CD4-positive, alpha-beta T cell treated with Interleukin-4 for 4 hours (primary cell): Measurements from ENCODE around the gene S100A10.
A peak's percentile ranks its signal among the peaks of the same experiment; 100 is the strongest.

Source experiments
- DNase-seq: peaks from one replicate; pipeline ENCODE4 v3.0.0-alpha.2; 2020

S100A10 gene

DNA sequence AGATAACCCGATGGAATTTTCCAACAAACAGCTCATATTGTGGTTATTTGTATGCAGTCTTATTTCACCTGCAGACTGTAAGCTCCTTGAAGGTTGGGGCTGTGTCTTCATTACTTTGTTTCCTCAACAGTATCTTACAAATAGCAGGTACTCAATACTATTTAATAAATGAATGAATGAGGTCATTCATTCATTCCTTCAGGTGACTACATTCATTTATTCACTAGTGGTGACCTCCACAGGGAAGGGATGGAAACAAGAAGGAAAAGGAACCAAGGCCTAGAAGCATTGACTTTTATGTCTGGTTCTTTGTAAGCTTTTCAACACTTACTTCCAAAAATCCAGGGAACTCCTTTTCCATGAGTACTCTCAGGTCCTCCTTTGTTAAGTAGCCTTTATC, 7.9 kb downstream of the S100A10 start:
- DNase-seq: no peak

DNA sequence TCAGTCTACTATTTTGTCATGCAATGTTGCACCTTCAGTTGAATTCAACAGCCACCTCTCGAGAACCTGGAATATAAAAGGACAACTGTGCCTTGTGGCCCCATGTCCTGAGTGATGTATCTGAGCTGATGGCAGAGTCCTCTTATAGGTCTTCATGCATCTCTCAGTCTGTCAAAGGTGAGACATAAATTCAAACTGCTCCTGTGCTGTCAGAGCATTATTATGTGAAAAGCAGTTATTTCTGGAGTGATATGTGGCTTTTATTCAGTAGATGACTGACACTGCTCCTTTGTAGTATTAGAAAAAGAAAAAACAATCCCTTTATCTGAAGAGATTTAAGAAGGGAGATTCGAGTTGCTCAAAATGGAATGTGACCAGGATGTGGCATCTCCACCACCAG, 8.4 kb downstream of the S100A10 start:
- no peak for DNase-seq

DNA sequence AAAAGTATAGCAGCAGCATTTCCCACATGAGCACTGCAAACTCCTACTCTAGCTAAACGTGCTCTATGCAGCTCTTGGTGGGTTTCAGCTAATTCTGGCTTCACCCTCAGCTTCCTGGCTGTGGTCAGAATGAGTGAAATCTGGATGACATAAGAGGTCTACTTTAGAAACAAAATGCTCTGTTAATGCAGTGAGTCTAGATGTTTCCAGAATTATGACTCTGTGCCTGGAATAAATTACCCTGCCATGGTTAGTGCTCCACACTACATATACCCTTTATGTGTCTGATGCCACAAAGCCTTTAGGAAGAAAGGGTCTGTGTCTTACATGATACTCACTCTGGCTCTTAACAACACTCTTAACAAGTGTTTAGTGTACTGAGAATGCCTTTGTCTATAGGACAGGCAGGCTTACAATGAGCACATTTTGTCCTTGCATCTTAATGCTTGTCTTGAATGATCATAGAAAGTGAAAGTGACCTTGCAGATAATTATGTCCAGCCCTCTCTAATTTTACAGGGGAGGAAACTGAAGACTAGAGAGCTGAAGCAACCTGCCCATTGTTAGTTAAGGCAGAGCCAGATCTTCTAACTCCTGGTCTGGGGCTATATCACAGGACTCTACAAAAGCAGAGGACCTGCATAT, 9.2 kb downstream of the S100A10 start:
- DNase-seq: peak; percentile 53

DNA sequence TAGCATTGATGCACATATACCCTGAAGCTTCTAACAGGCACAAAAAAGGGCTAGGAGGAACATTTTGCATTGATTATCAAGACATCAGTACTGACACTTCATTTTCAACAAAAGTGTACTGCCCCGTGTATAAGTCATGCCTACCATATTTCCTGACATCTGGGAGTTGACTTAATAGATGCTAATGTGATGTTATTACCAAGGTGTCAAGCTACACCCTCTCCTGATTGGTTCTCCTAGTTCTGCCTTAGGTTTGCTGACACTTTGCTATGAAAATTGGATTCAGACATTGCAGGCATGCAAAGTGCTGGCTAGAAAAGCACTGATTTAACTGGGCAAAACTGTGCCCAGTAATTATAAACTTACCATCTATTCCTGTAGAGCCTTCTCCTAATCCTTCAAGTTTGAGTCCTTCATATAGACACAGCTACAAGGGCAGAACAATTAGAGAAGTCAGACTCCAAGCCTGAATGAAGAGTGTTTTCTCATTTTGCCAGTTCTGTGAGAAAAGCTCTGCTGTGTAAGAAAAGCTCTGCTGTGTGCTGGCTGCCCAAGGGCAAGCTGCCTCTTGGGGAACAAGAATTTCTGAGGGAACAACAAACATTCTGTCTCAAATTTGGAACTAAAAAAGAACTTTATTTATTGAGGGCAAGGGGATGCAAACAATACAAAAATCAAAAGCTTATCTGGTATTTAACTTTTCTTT, 11.2 kb downstream of the S100A10 start:
- no peak for DNase-seq

GRCh38 chr1:151981178-151981525, 12.5 kb downstream of the S100A10 start:
- no peak for DNase-seq

- no peak for DNase-seq
Measured at GRCh38 chr1:151980287-151981177, 13.1 kb downstream of the S100A10 start.

- no peak for DNase-seq
Measured at GRCh38 chr1:151978922-151979321, 14.7 kb downstream of the S100A10 start.

DNA sequence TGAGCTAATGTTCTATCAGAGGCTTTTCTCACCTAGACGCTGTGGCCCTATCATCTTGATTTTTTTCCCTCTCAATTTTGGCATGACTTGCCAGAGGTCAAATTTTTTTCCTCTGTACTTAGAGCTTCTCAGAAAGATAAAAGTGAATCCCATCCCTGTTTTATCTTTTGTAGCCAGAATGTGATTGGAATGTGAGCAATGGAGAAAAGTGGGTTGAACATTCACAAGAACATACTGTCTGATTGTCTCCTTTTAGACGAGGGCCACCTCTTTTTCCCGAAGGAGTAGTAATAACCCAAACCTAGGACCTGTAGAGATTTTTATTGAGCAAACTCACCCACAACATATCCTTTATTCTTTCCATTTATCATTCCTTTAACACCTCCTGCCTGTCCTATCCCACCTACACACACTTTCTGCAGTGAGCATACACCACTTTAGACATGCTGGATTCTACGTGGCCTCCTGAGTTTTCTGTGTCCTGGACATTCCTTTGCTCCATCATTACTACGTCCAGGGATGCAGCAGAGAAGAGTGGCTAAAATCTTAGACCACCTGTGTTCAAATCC, 15.9 kb downstream of the S100A10 start:
- no peak for DNase-seq

DNA sequence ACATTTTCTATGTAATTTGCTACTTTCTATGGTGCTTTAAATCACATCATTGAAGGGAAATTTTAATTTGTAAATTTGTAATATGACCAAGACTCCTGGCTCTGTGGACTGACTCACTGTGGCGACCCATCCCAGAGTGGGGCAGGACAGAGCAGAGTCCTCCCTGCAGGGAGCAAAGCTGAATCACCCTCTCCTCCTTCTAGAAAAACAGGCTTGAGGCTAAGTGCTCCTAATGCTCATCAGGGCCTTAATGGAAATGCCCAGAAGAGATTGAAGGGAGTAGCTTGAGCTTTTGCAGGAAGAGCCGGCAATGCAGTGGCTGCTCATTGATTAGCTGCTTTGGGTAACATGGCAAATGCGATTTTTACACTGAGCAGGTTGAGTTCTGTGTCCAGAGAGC, 16.8 kb downstream of the S100A10 start:
- no peak for DNase-seq

- DNase-seq: no peak
Measured at GRCh38 chr1:151976015-151976343, 17.7 kb downstream of the S100A10 start.

- DNase-seq: no peak
Measured at GRCh38 chr1:151975311-151976014, 18.2 kb downstream of the S100A10 start.

GRCh38 chr1:151972542-151973248, 21.0 kb downstream of the S100A10 start:
- DNase-seq: peak; percentile 78

DNA sequence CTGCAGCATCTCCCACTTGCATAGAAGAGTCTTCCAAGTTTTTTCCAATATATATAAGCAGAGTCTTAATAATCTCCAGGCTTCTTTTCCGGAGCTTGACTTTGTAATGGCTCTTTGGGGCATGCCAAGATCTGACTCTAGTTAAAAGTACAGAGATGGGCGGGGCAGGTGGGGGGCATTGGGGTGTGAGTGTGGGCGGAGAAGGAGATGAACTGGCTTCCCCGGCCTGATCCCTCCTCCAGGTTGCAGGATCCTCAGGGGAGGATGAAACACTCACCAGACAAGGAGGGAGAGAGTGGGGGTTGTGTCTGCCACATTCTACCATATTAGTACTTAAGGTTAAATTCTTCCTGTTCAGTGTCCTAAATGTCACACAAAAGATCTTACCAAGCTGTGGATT, 23.0 kb downstream of the S100A10 start:
- no peak for DNase-seq

DNA sequence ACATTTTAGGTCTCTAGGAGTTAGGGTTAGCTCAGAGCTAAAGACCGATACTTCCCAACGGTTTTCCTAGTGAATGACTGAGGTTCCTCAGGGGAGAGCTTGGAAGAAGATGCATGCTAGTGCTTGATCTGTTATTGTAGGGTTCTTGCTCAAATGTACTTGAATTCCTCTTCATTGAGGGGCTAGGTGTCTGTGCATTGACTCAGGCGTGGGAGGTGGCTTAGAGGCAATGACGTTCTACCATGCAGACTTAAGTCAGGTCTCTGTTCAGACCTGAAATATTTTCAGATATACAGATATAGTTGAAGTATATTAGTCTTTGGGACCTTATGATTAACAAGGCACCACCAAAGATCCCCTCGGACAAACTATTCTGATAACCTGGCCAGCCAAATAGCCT, 23.5 kb downstream of the S100A10 start:
- DNase-seq: no peak

DNA sequence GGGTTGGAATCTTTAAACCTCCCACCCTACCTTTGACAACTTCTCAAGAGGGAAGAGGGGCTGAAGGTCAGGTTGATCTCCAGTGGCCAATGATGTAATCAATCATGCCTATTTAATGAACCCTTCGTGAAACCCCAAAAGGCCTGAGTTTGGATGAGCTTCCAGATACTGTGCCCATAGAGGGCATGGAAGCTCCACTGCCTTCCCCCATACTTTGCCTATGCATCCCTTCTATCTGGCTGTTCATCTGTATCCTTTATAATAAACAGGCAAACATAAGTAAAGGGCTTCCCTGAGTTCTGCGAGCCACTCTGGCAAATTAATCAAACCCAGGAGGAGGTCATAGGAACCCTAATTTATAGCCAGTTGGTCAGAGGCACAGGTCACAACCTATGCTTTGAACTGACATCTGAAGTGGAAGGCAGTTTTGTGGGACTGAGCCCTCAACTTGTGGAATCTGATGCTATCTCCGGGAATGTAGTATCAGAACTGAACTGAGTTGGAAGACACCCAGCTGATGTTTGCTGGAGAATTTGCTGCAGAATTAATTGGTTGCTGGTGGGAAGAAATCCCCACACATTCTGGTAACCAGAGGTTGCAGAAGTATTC, 24.8 kb downstream of the S100A10 start:
- no peak for DNase-seq

GRCh38 chr1:151968058-151968457, 25.6 kb downstream of the S100A10 start:
- DNase-seq: peak; percentile 81

DNA sequence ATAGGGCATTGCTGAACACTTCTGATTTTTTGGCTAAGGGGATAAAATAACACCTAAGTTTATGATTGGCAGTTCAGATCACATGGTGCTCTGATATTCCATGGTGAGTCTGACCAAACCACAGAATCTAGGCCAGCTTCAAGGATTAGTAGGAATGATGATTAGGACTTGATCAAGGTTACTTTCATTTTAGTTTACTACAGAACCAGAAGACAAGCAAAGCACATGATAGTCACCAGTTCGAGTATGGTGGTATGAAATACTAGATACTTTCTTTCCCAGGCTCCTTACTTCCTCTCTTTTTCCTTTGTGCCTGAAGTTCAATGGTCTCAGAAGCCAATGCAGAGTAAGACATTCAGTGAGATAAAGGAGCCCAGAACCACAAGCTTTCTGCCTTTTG, 26.6 kb downstream of the S100A10 start:
- no peak for DNase-seq

DNA sequence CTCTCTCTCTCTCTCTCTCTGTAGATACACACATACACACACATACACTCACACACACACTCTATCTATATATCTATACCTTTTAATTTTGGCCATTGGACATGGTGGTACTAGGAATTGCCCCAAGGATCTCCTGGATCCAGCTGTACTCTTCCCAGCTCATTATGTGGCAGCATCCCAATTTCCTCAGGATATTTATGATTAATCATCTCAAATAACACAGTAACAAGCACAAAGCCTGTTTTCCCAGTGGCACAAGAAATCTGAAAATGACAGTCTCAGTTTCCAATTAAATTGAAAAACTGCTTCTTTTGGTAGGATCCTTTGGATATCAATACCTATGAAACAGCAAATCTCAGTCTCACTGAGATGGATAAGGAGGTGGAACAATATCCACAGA, 27.6 kb downstream of the S100A10 start:
- no peak for DNase-seq

DNA sequence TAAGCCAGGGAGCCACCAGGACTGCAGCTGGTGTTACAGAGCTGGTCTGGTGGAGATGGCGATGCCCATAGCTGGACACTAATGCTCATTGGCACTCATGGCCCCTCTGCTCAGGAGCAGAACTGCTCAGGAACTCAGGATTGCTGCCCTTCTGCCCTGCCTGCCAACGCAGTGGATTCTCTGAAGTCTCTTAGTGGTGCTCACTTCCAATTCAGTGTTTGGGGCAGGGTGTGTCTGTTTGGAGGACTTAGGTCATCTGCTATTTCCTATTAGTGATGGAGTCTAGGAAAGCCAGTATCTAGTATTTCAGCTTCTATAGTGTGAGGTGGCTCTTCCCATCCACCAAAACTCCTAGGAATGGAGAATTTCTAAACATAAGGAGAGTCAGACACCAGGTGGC, 29.1 kb downstream of the S100A10 start:
- no peak for DNase-seq

GRCh38 chr1:151963288-151963687, 30.4 kb downstream of the S100A10 start:
- DNase-seq: no peak

DNA sequence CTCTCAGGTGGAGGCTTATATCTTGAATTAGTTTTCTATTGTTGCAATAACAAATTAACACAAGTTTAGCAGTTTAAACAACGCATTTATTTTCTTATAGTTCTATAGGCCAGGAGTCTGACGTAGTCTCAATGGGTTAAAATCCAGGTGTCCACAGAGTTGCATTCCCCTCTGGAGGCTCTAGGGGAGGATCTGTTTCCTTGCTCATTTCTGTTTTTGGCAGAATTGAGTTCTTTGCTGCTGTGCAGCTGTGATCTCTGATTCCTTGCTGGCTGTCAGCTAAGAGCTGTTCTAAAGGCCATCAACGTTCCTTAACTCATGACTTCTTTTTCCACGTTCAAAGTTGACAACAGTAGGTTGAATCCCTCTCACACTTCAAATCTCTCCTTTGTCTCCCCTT, 31.8 kb downstream of the S100A10 start:
- DNase-seq: no peak
